HEK293 (cell line): ENCODE data around the gene WNT6.

ENCODE experiments used
- BCL11A ChIP-seq: fragments of 450-650 bp; formaldehyde crosslinking; IDR thresholded peaks from 2 replicates; pipeline ENCODE4 v1.5.1; 2016; ENCODE audit warnings: low read depth, missing biosample characterization, missing genetic modification characterization
- ZNF132 ChIP-seq: fragments of 450-650 bp; formaldehyde crosslinking; IDR thresholded peaks from 2 replicates; pipeline ENCODE4 v1.5.1; 2017; ENCODE audit warnings: missing biosample characterization, missing genetic modification characterization, borderline replicate concordance
- TF ChIP-seq, protein P1 (sequence below): fragments of 450-650 bp; formaldehyde crosslinking; IDR thresholded peaks from 2 replicates; pipeline ENCODE4 v1.5.1; 2016; ENCODE audit warnings: missing biosample characterization, missing genetic modification characterization

DNA sequence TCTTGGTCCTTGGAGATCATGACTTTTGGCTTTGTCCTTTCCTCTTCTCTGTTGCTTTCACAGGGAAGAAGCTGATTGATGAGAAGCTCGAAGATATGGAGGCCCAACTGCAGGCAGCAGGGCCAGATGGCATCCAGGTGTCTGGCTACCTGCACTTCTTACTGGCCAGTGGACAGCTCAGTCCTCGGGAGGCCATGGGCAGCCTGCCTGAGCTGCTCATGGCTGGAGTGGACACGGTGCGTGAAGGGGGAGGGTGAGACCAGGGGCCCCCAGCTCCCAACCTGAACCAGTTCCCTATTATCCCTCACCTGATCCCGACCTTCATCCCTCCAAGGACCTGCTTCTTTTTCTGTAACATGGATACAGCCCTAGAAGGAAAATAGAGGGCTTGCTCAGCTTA is 46.7 kb upstream of the WNT6 start:
- TF ChIP-seq BCL11A, result no peak
- TF ChIP-seq, protein P1, sequence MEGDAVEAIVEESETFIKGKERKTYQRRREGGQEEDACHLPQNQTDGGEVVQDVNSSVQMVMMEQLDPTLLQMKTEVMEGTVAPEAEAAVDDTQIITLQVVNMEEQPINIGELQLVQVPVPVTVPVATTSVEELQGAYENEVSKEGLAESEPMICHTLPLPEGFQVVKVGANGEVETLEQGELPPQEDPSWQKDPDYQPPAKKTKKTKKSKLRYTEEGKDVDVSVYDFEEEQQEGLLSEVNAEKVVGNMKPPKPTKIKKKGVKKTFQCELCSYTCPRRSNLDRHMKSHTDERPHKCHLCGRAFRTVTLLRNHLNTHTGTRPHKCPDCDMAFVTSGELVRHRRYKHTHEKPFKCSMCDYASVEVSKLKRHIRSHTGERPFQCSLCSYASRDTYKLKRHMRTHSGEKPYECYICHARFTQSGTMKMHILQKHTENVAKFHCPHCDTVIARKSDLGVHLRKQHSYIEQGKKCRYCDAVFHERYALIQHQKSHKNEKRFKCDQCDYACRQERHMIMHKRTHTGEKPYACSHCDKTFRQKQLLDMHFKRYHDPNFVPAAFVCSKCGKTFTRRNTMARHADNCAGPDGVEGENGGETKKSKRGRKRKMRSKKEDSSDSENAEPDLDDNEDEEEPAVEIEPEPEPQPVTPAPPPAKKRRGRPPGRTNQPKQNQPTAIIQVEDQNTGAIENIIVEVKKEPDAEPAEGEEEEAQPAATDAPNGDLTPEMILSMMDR (tag by site-specific recombination), result no peak
- no peak for TF ChIP-seq ZNF132 (tag by site-specific recombination)
